MV-4-11 (cell line): ENCODE results near the gene DPP9.

Experiments used
- DNase-seq: peaks from one replicate; lab custom pipeline; 2025; lab: John Stamatoyannopoulos, UW

Gene DPP9

GRCh38 chr19:4656102-4656501 lies 67.5 kb downstream of the DPP9 start:
- no peak for DNase-seq

GRCh38 chr19:4654437-4655361 lies 68.9 kb downstream of the DPP9 start:
- peak; percentile 40 for DNase-seq

- DNase-seq = no peak
These were observed 69.7 kb downstream of the DPP9 start for GRCh38 chr19:4653793-4654436.

GRCh38 chr19:4652075-4652474 lies 71.6 kb downstream of the DPP9 start:
- no peak for DNase-seq

- DNase-seq = no peak
These were observed 73.5 kb downstream of the DPP9 start for GRCh38 chr19:4650159-4650558.

- no peak for DNase-seq
These were observed 74.1 kb downstream of the DPP9 start for GRCh38 chr19:4649392-4650047.

- DNase-seq = no peak
These were observed 75.7 kb downstream of the DPP9 start for GRCh38 chr19:4647676-4648644.

- DNase-seq = no peak
These were observed 77.9 kb downstream of the DPP9 start for GRCh38 chr19:4645718-4646117.

- DNase-seq = no peak
These were observed 81.0 kb downstream of the DPP9 start for GRCh38 chr19:4642625-4643024.

GRCh38 chr19:4641132-4641531 lies 82.5 kb downstream of the DPP9 start:
- no peak for DNase-seq

- no peak for DNase-seq
These were observed 83.2 kb downstream of the DPP9 start for GRCh38 chr19:4640247-4641000.

- DNase-seq = no peak
These were observed 84.0 kb downstream of the DPP9 start for GRCh38 chr19:4639531-4640246.

- DNase-seq = peak; percentile 99
These were observed 84.7 kb downstream of the DPP9 start, which contains the start of gene TNFAIP8L1 for GRCh38 chr19:4638828-4639530. Gene TNFAIP8L1, plus strand, starts transcription at chr19:4639516. Its CDS starts 12,354 bp downstream, at chr19:4651870.

- no peak for DNase-seq
These were observed 85.3 kb downstream of the DPP9 start for GRCh38 chr19:4638317-4638716.

GRCh38 chr19:4636761-4637160 lies 86.9 kb downstream of the DPP9 start:
- DNase-seq = no peak

- DNase-seq = peak; percentile 23
These were observed 87.4 kb downstream of the DPP9 start for GRCh38 chr19:4636151-4636717.

GRCh38 chr19:4635754-4636116 lies 87.9 kb downstream of the DPP9 start:
- no peak for DNase-seq

GRCh38 chr19:4633140-4633967 lies 90.3 kb downstream of the DPP9 start:
- DNase-seq = peak; percentile 95
